HUES48 (cell line): ENCODE results near the gene PEX26.

Experiments used
- H3K27ac ChIP-seq: one replicate; pipeline ENCODE4 v1.7.0; 2013; ENCODE audit warnings: low read depth, low read length, inconsistent platforms
- H3K27me3 ChIP-seq: 2 replicates; pipeline ENCODE4 v1.6.1; 2013; ENCODE audit warnings: mild to moderate bottlenecking, low read length; ENCODE audit not compliant: control insufficient read depth, insufficient read depth
- H3K36me3 ChIP-seq: 2 replicates; pipeline ENCODE4 v1.6.1; 2013; ENCODE audit warnings: low read length; ENCODE audit not compliant: control insufficient read depth, insufficient read depth
- H3K4me1 ChIP-seq: 2 replicates; pipeline ENCODE4 v1.6.1; 2013; ENCODE audit warnings: mild to moderate bottlenecking, low read length; ENCODE audit not compliant: control insufficient read depth, insufficient read depth
- H3K4me3 ChIP-seq: 2 replicates; pipeline ENCODE4 v1.5.1; 2013; ENCODE audit warnings: mild to moderate bottlenecking, low read depth, low read length
- H3K9ac ChIP-seq: 2 replicates; pipeline ENCODE4 v1.6.1; 2013; ENCODE audit warnings: mild to moderate bottlenecking, low read depth, low read length, moderate library complexity
- H3K9me3 ChIP-seq: 2 replicates; pipeline ENCODE4 v1.6.1; 2013; ENCODE audit warnings: low read length; ENCODE audit not compliant: control insufficient read depth, insufficient read depth

Gene PEX26

DNA sequence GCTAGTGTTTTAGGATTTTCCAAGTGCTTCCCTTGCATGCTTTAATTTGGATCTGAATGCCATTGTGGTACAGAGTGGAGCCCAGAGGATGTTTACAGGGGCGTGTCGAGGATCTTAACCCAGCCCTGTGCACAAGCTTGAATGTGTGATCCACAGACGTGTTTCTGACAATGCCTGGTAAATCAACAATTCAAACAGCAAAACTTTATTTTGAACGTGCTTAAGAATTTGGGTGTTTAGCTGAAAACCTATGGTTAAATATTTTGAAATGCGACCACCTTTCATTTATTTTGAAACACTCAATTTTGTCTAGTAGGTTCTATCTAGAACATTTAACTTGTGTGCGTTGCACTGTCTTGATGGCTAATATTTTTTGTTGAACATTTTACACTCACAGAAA lies 34.6 kb downstream of the PEX26 start:
- Histone ChIP-seq H3K27ac (no peak overlapping the region), H3K36me3 (no peaks in the 10 kb centered on the region), H3K9me3 (no peaks in the 10 kb centered on the region), H3K9ac (no peak overlapping the region), H3K27me3 (peaks cover 38% of the 10 kb centered on the region), H3K4me3 (no peak overlapping the region), H3K4me1 (0 out of 2 replicates have a peak, but pooled peaks cover 7% of the 10 kb centered on the region)

DNA sequence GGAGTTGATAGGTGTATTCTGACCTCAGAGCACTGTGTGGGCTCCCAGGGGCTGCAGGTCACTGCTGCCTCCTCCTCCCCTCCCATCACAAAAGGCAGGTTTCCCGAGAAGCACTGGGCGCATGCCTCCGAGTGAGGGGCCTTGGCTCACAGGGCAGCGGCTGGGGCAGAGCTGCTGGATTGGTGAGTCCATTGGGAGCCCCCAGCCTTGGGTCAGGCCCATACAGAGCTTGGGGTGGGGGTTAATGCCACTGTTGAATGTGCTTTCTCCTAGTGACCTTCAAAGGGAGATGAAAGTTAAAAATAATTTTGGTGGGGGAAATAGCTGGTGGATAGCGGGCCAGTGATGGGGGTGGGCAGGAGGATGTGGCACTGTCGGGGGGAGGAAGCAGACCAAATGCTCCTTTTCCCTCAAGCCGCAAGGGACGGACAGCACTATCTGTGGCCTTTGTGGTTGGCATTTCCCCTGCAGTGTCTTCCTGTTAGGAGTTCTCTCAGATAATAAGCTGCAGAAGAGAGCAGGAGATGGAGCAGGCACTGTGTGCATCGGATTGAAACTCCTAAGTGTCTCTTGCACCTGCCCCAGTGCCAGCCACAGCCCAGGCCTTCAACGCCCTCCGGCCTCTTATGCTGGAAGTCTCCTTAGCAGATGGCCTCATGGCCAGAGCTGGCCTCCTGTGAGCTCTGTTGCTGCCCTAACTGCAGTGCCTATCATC lies 36.0 kb downstream of the PEX26 start:
- no peak overlapping the region for H3K4me3 ChIP-seq
- 0 out of 2 replicates have a peak, but pooled peaks cover 7% of the 10 kb centered on the region for H3K4me1 ChIP-seq
- H3K9ac ChIP-seq, result no peak overlapping the region
- no peaks in the 10 kb centered on the region for H3K36me3 ChIP-seq
- H3K27ac ChIP-seq, result no peak overlapping the region
- H3K9me3 ChIP-seq, result no peaks in the 10 kb centered on the region
- peaks cover 38% of the 10 kb centered on the region for H3K27me3 ChIP-seq

DNA sequence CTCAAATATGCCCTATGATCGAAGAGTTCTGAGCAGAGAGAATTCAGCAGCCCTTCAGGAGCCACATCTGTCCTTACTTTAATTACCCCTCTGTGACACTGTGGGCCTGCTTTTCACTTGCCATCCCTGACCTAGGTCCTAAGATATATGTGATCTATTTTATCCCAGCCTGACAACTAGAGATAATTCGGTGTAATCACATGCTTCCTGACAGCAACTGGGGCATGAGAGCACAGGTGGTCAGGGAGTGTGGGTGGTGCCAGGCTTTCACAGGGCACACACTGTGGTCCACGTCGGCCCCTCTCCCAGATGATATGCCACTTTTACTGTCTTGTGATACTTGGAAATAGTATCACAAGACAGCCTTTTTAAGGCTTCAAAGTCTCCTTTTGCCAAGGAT lies 36.7 kb downstream of the PEX26 start:
- Histone ChIP-seq H3K4me3 (no peak overlapping the region), H3K4me1 (0 out of 2 replicates have a peak, but pooled peaks cover 7% of the 10 kb centered on the region), H3K9me3 (no peaks in the 10 kb centered on the region), H3K9ac (no peak overlapping the region), H3K36me3 (no peaks in the 10 kb centered on the region), H3K27ac (no peak overlapping the region), H3K27me3 (peaks cover 34% of the 10 kb centered on the region)

DNA sequence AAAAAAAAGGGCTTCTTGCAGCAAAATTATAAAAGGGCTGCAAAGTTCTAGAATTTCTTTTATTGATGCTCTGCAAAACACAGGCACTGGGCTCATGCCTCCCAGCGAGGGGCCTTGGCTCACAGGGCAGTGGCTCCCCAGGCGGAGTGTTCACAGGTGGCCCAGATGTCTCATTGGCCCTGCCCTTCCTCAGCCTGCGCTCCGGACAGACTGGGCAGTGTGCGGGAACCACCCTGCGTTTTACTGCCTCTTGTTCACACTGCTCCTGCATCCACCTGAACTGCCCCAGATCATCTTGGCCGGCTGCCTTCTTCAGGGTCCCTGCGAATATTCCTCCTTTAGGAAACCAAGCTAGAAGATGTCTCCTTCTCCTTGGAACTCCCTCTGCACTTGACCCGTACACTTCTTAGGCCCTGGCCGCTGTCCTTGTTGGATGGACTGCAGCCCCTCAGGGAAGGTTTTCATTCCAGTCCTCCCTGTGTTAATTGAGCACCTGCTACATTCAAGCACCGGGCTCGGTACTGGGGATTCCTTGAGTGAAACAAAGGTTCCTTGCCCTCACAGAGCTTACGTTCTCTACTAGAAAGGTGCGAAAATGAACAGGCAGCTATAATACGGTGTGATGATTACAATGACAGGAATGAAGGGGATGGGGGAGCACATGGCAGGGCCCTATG lies 37.3 kb downstream of the PEX26 start:
- H3K4me1 ChIP-seq, result 0 out of 2 replicates have a peak, but pooled peaks cover 7% of the 10 kb centered on the region
- no peak overlapping the region for H3K4me3 ChIP-seq
- no peak overlapping the region for H3K27ac ChIP-seq
- H3K9me3 ChIP-seq, result no peaks in the 10 kb centered on the region
- H3K36me3 ChIP-seq, result no peaks in the 10 kb centered on the region
- H3K9ac ChIP-seq, result no peak overlapping the region
- peaks cover 28% of the 10 kb centered on the region for H3K27me3 ChIP-seq

DNA sequence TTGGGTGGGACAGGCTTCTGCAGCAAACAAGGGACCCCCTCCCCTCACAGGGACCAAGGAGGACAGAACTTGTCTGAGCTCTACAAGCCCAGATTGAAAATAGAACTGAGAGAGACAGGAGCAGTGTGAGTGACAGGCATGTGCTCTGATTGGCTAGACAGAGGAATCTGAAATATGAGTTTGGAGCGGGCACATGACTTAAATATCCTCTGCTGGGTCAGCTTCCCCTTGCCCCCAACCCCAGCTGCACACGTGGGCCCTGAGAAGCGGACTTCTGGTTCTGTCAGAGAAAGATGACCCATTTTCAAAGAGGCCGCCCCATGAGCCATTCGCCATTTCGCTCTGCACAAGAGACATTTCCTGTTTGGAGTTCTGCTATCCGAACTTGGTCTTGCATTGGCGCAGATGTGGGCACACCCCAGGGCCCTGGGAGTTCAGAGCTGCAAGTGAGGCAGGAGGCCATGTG lies 38.1 kb downstream of the PEX26 start:
- Histone ChIP-seq H3K27ac (no peak overlapping the region), H3K27me3 (peaks cover 19% of the 10 kb centered on the region), H3K36me3 (no peaks in the 10 kb centered on the region), H3K9ac (no peak overlapping the region), H3K4me1 (0 out of 2 replicates have a peak, but pooled peaks cover 7% of the 10 kb centered on the region), H3K9me3 (no peaks in the 10 kb centered on the region), H3K4me3 (no peak overlapping the region)

DNA sequence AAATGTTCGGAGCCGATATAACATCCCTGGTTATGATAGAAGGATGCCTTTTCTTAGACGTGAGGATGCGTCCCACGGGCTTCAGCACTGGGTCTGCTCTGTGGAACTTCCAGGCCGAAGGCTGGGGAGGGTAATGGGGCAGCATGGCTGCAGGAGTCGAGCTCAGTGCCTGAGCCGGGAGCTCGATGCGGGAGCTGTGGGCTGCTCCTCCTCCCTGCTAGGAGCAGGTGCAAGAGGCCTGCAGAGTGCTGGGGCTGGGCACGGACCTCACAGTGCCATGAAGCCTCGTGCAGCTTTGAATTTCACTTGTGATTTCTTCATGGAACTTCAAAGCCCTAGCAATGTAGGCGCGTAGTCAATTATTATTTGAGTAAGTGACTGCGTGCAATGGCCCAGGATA lies 38.8 kb downstream of the PEX26 start:
- peaks cover 12% of the 10 kb centered on the region for H3K27me3 ChIP-seq
- H3K27ac ChIP-seq, result no peak overlapping the region
- no peak overlapping the region for H3K4me3 ChIP-seq
- H3K9ac ChIP-seq, result no peak overlapping the region
- peaks cover 3% of the 10 kb centered on the region; the same call in 1 of the 2 replicates for H3K4me1 ChIP-seq
- H3K36me3 ChIP-seq, result no peaks in the 10 kb centered on the region
- H3K9me3 ChIP-seq, result no peaks in the 10 kb centered on the region

DNA sequence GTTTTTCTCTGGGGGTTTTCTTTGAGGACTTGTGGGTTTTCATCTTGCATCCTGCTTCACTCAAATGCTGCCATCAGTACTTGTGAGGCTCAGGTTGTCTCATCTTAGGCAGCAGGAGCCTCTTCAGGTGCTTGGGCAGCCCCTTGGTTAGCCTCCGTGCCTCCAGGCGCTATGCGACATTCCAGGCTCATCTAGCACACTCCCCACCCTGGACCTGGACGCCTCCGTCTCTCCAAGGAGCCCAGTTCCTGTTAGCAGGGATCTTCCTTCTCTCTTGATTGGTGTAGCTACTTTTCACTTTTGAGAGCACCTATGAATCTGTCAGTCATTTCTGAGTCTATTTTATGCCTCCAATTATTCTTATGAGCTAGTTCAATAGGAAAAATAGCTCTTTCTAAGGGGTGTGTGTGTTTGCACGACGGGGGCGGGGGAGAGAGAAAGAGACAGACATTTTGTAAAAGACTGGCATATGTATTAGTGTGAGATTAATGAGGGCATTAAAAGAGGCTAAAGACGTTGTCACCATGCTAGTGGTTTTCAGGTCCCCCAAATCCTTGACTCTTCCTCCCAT lies 40.6 kb downstream of the PEX26 start:
- Histone ChIP-seq H3K4me3 (no peak overlapping the region), H3K27me3 (no peaks in the 10 kb centered on the region), H3K9ac (no peak overlapping the region), H3K4me1 (peaks cover 10% of the 10 kb centered on the region), H3K36me3 (no peaks in the 10 kb centered on the region), H3K27ac (no peak overlapping the region), H3K9me3 (no peaks in the 10 kb centered on the region)

DNA sequence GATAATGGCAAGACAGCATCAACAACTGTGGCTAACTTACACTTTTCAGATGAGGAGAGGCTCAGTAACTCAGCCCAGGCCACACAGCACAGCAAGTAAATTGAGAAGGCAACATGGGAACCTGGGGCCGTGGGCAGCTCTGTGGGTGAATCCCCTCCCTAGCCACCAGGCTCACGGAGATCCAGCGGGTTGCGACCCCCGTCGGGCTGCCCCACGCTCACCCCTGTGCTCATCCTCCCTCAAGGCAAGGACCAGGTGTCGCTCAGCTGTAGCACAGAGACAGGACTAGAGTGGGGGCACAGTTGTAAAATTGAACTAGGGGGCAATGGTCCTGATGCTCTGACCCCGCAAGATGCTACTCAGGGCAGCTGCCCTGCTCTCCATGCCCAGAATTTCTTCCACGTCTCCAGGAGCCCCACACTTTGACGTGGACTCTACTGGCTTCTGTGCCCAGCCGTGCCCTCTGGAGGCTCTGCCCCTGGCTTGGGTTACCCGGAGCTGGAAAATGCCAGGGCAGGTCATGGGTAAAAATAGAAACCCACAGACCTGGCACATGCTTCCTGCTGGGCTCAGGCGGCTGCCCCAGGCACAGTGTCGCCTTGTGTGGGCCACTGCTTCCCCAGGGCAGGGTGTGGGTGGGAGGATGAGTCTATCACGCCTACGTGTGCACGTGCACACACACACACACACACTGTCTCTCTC lies 41.8 kb downstream of the PEX26 start:
- Histone ChIP-seq H3K9ac (no peak overlapping the region), H3K4me3 (no peak overlapping the region), H3K9me3 (no peaks in the 10 kb centered on the region), H3K4me1 (peaks cover 10% of the 10 kb centered on the region), H3K27ac (no peak overlapping the region), H3K27me3 (no peaks in the 10 kb centered on the region), H3K36me3 (no peaks in the 10 kb centered on the region)

DNA sequence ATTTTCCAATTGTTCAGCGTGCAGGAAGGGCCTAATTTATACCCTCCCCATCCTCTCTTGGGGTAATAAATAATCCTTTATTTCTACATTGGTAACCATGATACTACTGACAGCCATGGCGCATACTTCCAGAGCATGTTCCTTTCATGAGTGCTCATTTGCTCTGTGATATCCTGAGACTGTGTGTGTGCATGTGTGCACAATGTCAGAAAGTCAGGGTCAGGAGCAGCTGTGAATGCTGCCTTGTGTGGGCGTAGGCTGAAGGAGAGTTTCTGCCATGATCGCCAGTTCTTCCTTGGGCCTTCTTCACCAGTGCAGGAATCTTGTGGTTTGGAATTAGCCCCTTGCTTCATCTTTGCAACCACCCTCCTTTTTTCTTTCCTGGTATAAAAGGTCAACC lies 43.1 kb downstream of the PEX26 start:
- Histone ChIP-seq H3K27ac (no peak overlapping the region), H3K4me1 (peaks cover 10% of the 10 kb centered on the region), H3K36me3 (no peaks in the 10 kb centered on the region), H3K9ac (no peak overlapping the region), H3K27me3 (no peaks in the 10 kb centered on the region), H3K9me3 (no peaks in the 10 kb centered on the region), H3K4me3 (no peak overlapping the region)

DNA sequence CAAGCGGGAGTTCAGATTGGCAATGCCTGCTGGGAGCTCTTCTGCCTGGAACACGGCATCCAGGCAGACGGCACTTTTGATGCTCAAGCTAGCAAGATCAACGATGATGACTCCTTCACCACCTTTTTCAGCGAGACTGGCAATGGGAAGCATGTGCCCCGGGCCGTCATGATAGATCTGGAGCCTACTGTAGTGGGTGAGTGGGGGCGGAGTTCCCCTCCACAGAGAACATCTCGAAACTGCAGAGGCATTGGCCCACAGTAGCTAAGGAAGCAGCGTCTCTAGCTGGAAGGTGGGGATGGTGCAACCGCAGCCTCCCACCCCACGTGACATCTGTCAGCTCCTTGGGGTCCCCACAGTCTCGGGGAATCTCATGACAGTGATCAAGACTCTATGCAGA lies 43.7 kb downstream of the PEX26 start:
- Histone ChIP-seq H3K9ac (no peak overlapping the region), H3K4me1 (peaks cover 10% of the 10 kb centered on the region), H3K4me3 (no peak overlapping the region), H3K9me3 (no peaks in the 10 kb centered on the region), H3K27ac (no peak overlapping the region), H3K27me3 (no peaks in the 10 kb centered on the region), H3K36me3 (no peaks in the 10 kb centered on the region)
